Neuronal stem cell (in vitro differentiated cells): ENCODE data around the gene CHMP1A.
A peak's percentile ranks its signal among the peaks of the same experiment; 100 is the strongest.
"Not testable (repeated sequence)": the region's sequence is repeated elsewhere in the genome, so short reads cannot be mapped to it uniquely, and the experiment has no call there.

Experiments used
- DNase-seq: peaks from one replicate; pipeline ENCODE4 v3.0.0-alpha.2; 2013; ENCODE audit warnings: low spot score
- H2AFZ ChIP-seq: one replicate; pipeline ENCODE4 v1.6.1; 2013; ENCODE audit warnings: mild to moderate bottlenecking, low read length, inconsistent platforms
- H2AK5ac ChIP-seq: 2 replicates; pipeline ENCODE4 v1.6.1; 2013; ENCODE audit warnings: low read depth, mild to moderate bottlenecking, inconsistent platforms, low read length, moderate library complexity, mixed read lengths
- H2BK120ac ChIP-seq: 2 replicates; pipeline ENCODE4 v1.6.1; 2013; ENCODE audit warnings: low read depth, mild to moderate bottlenecking, inconsistent platforms, low read length, moderate library complexity, mixed read lengths
- H2BK12ac ChIP-seq: one replicate; pipeline ENCODE4 v1.6.1; 2013; ENCODE audit warnings: low read length, inconsistent platforms
- H2BK15ac ChIP-seq: 2 replicates; pipeline ENCODE4 v1.6.1; 2013; ENCODE audit warnings: mild to moderate bottlenecking, low read length, inconsistent platforms, mixed read lengths
- H2BK5ac ChIP-seq: one replicate; pipeline ENCODE4 v1.6.1; 2013; ENCODE audit warnings: inconsistent platforms, mild to moderate bottlenecking, low read length, moderate library complexity
- H3K14ac ChIP-seq: one replicate; pipeline ENCODE4 v1.6.1; 2013; ENCODE audit warnings: low read length, inconsistent platforms
- H3K18ac ChIP-seq: 2 replicates; pipeline ENCODE4 v1.6.1; 2013; ENCODE audit warnings: low read length, inconsistent platforms
- H3K23ac ChIP-seq: 2 replicates; pipeline ENCODE4 v1.6.1; 2013; ENCODE audit warnings: low read depth, mild to moderate bottlenecking, mixed read lengths, low read length, inconsistent platforms; ENCODE audit not compliant: poor library complexity
- H3K27ac ChIP-seq: replicated peaks from 3 replicates; pipeline ENCODE4 v1.5.1; 2013; ENCODE audit warnings: low read length, inconsistent platforms
- H3K27me3 ChIP-seq, 3 experiments: 2 replicates each; pipeline ENCODE4 v1.6.1; 2013; ENCODE audit warnings: low read length in 3 of 3, mild to moderate bottlenecking in 2 of 3, inconsistent platforms in 1 of 3, low read depth in 1 of 3, mixed read lengths in 1 of 3, moderate library complexity in 1 of 3; ENCODE audit not compliant: control insufficient read depth in 3 of 3, insufficient read depth in 3 of 3
- H3K36me3 ChIP-seq, 2 donors: replicated peaks in 1 of 2; 2 replicates each; pipeline ENCODE4 v1.6.1; 2013; ENCODE audit warnings: low read length in 2 of 2; ENCODE audit not compliant: control insufficient read depth in 2 of 2, insufficient read depth in 2 of 2
- H3K4ac ChIP-seq: 2 replicates; pipeline ENCODE4 v1.6.1; 2013; ENCODE audit warnings: inconsistent platforms, mild to moderate bottlenecking, low read length, moderate library complexity
- H3K4me1 ChIP-seq, 2 donors: 1 replicate in 1 of 2; 2 replicates in 1 of 2; pipeline ENCODE4 v1.6.1; 2013; ENCODE audit warnings: low read length in 2 of 2, low read depth in 1 of 2; ENCODE audit not compliant: control insufficient read depth in 2 of 2, insufficient read depth in 1 of 2
- H3K4me2 ChIP-seq: one replicate; pipeline ENCODE4 v1.6.1; 2013; ENCODE audit warnings: mild to moderate bottlenecking, low read length, inconsistent platforms; ENCODE audit not compliant: insufficient read depth, poor library complexity, severe bottlenecking
- H3K4me3 ChIP-seq, 2 donors: 2 replicates each; pipeline ENCODE4 v1.5.1; 2013; ENCODE audit warnings: low read length in 2 of 2, mild to moderate bottlenecking in 2 of 2, inconsistent platforms in 1 of 2, moderate library complexity in 1 of 2
- H3K79me1 ChIP-seq: one replicate; pipeline ENCODE4 v1.6.1; 2013; ENCODE audit warnings: low read depth, mild to moderate bottlenecking, inconsistent platforms, low read length, moderate library complexity
- H3K9ac ChIP-seq: one replicate; pipeline ENCODE4 v1.6.1; 2013; ENCODE audit warnings: mild to moderate bottlenecking, low read depth, low read length, inconsistent platforms; ENCODE audit not compliant: poor library complexity
- H3K9me3 ChIP-seq, 2 donors: replicated peaks in 1 of 2; 2 replicates each; pipeline versions ENCODE3 to v1.6.1; 2013; ENCODE audit warnings: low read length in 2 of 2, mild to moderate bottlenecking in 2 of 2, inconsistent platforms in 1 of 2, low read depth in 1 of 2, mixed read lengths in 1 of 2, moderate library complexity in 1 of 2; ENCODE audit not compliant: control insufficient read depth in 2 of 2, insufficient read depth in 1 of 2
- H4K8ac ChIP-seq: one replicate; pipeline ENCODE4 v1.6.1; 2013; ENCODE audit warnings: low read depth, mild to moderate bottlenecking, inconsistent platforms, low read length, moderate library complexity
- H4K91ac ChIP-seq: one replicate; pipeline ENCODE4 v1.6.1; 2013; ENCODE audit warnings: low read length, low read depth, mild to moderate bottlenecking, inconsistent platforms; ENCODE audit not compliant: poor library complexity
- WGBS, 2 donors: extraction: QIAGEN DNeasy Blood & Tissue Kit; methylation state at CpG; one replicate each; pipeline ENCODE4 v1.1.7; 2013; ENCODE audit warnings: missing lambda C conversion rate in 2 of 2, mixed read lengths in 1 of 2; ENCODE audit not compliant: insufficient read length in 2 of 2, insufficient replicate concordance in 1 of 2; ENCODE audit errors: extremely low coverage in 2 of 2; 5-methylcytosine and 5-hydroxymethylcytosine counted together

The CHMP1A gene

GRCh38 chr16:89691231-89691985 is 33.9 kb upstream of the CHMP1A start:
- no CpG with 5 or more reads among the region's 21 CpGs for WGBS, 2 donors
- Histone ChIP-seq H2BK5ac (no peak overlapping the region), H2BK120ac (no peak overlapping the region), H3K36me3 (peaks cover 49 to 73% of the 10 kb centered on the region in 2 donors), H2BK12ac (peak overlapping the region; percentile 53), H3K4me3 (peak overlapping the region in 1 of 2 donors; percentile 44), H3K9me3 (no peaks in the 10 kb centered on the region), H3K9ac (no peak overlapping the region), H3K14ac (no peak overlapping the region), H3K79me1 (peaks cover 4% of the 10 kb centered on the region), H3K4me1 (peaks cover 6 to 9% of the 10 kb centered on the region in 2 donors), H3K18ac (no peak overlapping the region), H3K4ac (no peak overlapping the region), H2BK15ac (no peak overlapping the region), H4K91ac (peak overlapping the region; percentile 64), H3K23ac (peak overlapping the region; percentile 61), H3K27ac (no peak overlapping the region), H2AFZ (no peak overlapping the region), H3K4me2 (no peak overlapping the region), H3K27me3 (no peaks in the 10 kb centered on the region), H2AK5ac (no peak overlapping the region), H4K8ac (no peak overlapping the region)
- no peak for DNase-seq

- no peak overlapping the region for H2BK12ac ChIP-seq
- no peak overlapping the region for H4K8ac ChIP-seq
- no peak overlapping the region for H2BK15ac ChIP-seq
- WGBS, 2 donors = no CpG with 5 or more reads among the region's 16 CpGs
- no peak overlapping the region for H3K27ac ChIP-seq
- H4K91ac ChIP-seq = no peak overlapping the region
- H3K27me3 ChIP-seq = no peaks in the 10 kb centered on the region
- no peak overlapping the region for H2AK5ac ChIP-seq
- H3K79me1 ChIP-seq = peaks cover 4% of the 10 kb centered on the region
- H3K4me1 ChIP-seq = peaks cover 8 to 11% of the 10 kb centered on the region in 2 donors
- DNase-seq = no peak
- H3K14ac ChIP-seq = no peak overlapping the region
- no peak overlapping the region for H3K23ac ChIP-seq
- H3K4me2 ChIP-seq = no peak overlapping the region
- no peak overlapping the region for H3K4ac ChIP-seq
- H2BK120ac ChIP-seq = no peak overlapping the region
- peaks cover 4 to 5% of the 10 kb centered on the region in 2 donors for H3K9me3 ChIP-seq
- no peak overlapping the region for H2BK5ac ChIP-seq
- no peak overlapping the region for H3K9ac ChIP-seq
- peaks cover 52 to 70% of the 10 kb centered on the region in 2 donors for H3K36me3 ChIP-seq
- H3K18ac ChIP-seq = no peak overlapping the region
- H3K4me3 ChIP-seq = no peak overlapping the region
- H2AFZ ChIP-seq = no peak overlapping the region
These were observed 32.9 kb upstream of the CHMP1A start for GRCh38 chr16:89690392-89690901.

DNA sequence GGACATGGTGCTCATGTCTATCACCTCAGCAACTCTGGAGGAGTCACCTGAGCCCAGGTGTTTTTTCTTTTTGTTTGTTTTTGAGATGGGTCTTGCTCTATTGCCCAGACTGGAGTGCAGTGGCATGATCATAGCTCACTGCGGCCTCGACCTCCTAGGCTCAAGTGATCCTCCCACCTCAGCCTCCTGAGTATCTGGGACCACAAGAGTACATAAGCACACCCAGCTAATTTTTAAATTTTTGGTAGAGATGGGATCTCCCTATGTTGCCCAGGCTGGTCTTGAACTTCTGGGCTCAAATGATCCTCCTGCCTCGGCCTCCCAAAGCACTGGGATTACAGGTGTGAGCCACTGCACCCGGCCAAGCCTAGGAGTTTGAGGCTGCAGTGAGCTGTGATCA is 32.1 kb upstream of the CHMP1A start:
- H2BK12ac ChIP-seq, H2BK5ac ChIP-seq: not testable (repeated sequence)

DNA sequence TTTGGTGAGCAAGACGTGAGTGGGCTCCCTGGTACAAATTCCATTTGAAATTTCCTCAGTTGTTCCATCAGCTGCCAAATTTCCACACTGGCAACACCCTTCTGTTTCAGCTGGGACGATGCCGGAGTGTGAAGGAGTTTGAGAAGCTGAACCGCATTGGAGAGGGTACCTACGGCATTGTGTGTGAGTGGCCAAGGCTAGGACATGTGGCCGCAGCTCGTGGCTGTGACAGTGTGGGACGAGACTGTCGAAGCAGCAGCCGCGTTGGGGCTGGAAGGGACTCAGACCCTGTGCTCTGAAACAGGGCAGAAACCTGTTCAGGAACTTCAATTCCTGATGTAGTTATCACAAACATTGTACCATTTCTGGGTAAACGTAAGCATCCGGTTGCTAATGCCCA is 31.6 kb upstream of the CHMP1A start:
- H3K18ac ChIP-seq = no peak overlapping the region
- WGBS, 2 donors = no CpG with 5 or more reads among the region's 13 CpGs

More for the DNA sequence above, 32.1 kb upstream of the CHMP1A start:
- not testable (repeated sequence) for H2BK120ac ChIP-seq, H2AFZ ChIP-seq, H2AK5ac ChIP-seq, H3K4me3 ChIP-seq, H3K79me1 ChIP-seq, H3K23ac ChIP-seq, H3K27me3 ChIP-seq, H3K18ac ChIP-seq, H3K27ac ChIP-seq, H3K9ac ChIP-seq, H4K8ac ChIP-seq, H3K4ac ChIP-seq, H2BK15ac ChIP-seq, H3K4me2 ChIP-seq, H4K91ac ChIP-seq, DNase-seq, H3K14ac ChIP-seq, H3K9me3 ChIP-seq
- WGBS, 2 donors = no CpG with 5 or more reads among the region's 4 CpGs
- peaks cover 8 to 11% of the 10 kb centered on the region in 2 donors for H3K4me1 ChIP-seq
- H3K36me3 ChIP-seq = peaks cover 49 to 63% of the 10 kb centered on the region in 2 donors

More for the DNA sequence above, 31.6 kb upstream of the CHMP1A start:
- Histone ChIP-seq H3K9me3 (peaks cover 4 to 7% of the 10 kb centered on the region in 2 donors), H3K27me3 (no peaks in the 10 kb centered on the region), H2BK15ac (no peak overlapping the region), H3K14ac (no peak overlapping the region), H2BK5ac (no peak overlapping the region), H3K4me3 (no peak overlapping the region), H4K91ac (no peak overlapping the region), H2AFZ (no peak overlapping the region), H3K9ac (peak overlapping the region; percentile 14), H3K79me1 (peaks cover 2% of the 10 kb centered on the region), H2BK12ac (no peak overlapping the region), H2AK5ac (no peak overlapping the region), H4K8ac (no peak overlapping the region), H2BK120ac (no peak overlapping the region), H3K4ac (no peak overlapping the region), H3K4me2 (no peak overlapping the region), H3K4me1 (peaks cover 8 to 11% of the 10 kb centered on the region in 2 donors), H3K23ac (no peak overlapping the region), H3K36me3 (peaks cover 47 to 61% of the 10 kb centered on the region in 2 donors), H3K27ac (no peak overlapping the region)
- DNase-seq = no peak
